Mesenchymal stem cell (in vitro differentiated cells and primary cell): ENCODE data around the gene BICC1.

ENCODE experiments used
- DNase-seq: peaks from one replicate; pipeline ENCODE4 v3.0.0-alpha.2; 2013
- H2AFZ ChIP-seq: one replicate; pipeline ENCODE4 v1.6.1; 2013; ENCODE audit warnings: low read depth, mild to moderate bottlenecking, control low read depth, inconsistent platforms, low read length, moderate library complexity
- H2AK5ac ChIP-seq: 2 replicates; pipeline ENCODE4 v1.6.1; 2013; ENCODE audit warnings: low read length, moderate library complexity, mild to moderate bottlenecking, inconsistent platforms; ENCODE audit not compliant: severe bottlenecking
- H2BK120ac ChIP-seq: one replicate; pipeline ENCODE4 v1.6.1; 2013; ENCODE audit warnings: low read depth, mild to moderate bottlenecking, inconsistent platforms, low read length, moderate library complexity
- H2BK12ac ChIP-seq, 2 experiments: one replicate each; pipeline ENCODE4 v1.6.1; 2013; ENCODE audit warnings: inconsistent platforms in 2 of 2, low read length in 2 of 2, mild to moderate bottlenecking in 2 of 2, moderate library complexity in 2 of 2, control low read depth in 1 of 2
- H2BK15ac ChIP-seq: one replicate; pipeline ENCODE4 v1.6.1; 2013; ENCODE audit warnings: mild to moderate bottlenecking, low read depth, inconsistent platforms; ENCODE audit not compliant: poor library complexity, severe bottlenecking
- H2BK5ac ChIP-seq: 2 replicates; pipeline ENCODE4 v1.6.1; 2013; ENCODE audit warnings: low read depth, mild to moderate bottlenecking, low read length, control low read depth, inconsistent platforms; ENCODE audit not compliant: poor library complexity, severe bottlenecking
- H3K14ac ChIP-seq, 2 experiments: one replicate each; pipeline ENCODE4 v1.6.1; 2013; ENCODE audit warnings: inconsistent platforms in 2 of 2, low read length in 2 of 2, control low read depth in 1 of 2, mild to moderate bottlenecking in 1 of 2, moderate library complexity in 1 of 2
- H3K18ac ChIP-seq, 2 experiments: one replicate each; pipeline ENCODE4 v1.6.1; 2013; ENCODE audit warnings: inconsistent platforms in 2 of 2, low read length in 2 of 2, control low read depth in 1 of 2, low read depth in 1 of 2, mild to moderate bottlenecking in 1 of 2
- H3K23ac ChIP-seq, 2 experiments: one replicate each; pipeline ENCODE4 v1.6.1; 2013; ENCODE audit warnings: inconsistent platforms in 2 of 2, low read length in 2 of 2, mild to moderate bottlenecking in 2 of 2, moderate library complexity in 2 of 2, control low read depth in 1 of 2
- H3K27ac ChIP-seq: 2 replicates; pipeline ENCODE4 v1.5.1; 2013; ENCODE audit warnings: mild to moderate bottlenecking, moderate library complexity, low read length, control low read depth, inconsistent platforms; ENCODE audit not compliant: poor library complexity, severe bottlenecking
- H3K27me3 ChIP-seq, 2 experiments: 2 replicates each; pipeline versions ENCODE4 v1.6.1 to v1.7.0; 2013; ENCODE audit warnings: low read length in 2 of 2, mild to moderate bottlenecking in 2 of 2, moderate library complexity in 2 of 2, control low read depth in 1 of 2, inconsistent platforms in 1 of 2; ENCODE audit not compliant: control insufficient read depth in 1 of 2, insufficient read depth in 1 of 2
- H3K36me3 ChIP-seq, 2 experiments: 2 replicates each; pipeline versions ENCODE4 v1.6.1 to v1.7.0; 2013; ENCODE audit warnings: low read length in 2 of 2, control low read depth in 1 of 2, inconsistent platforms in 1 of 2, low read depth in 1 of 2, mild to moderate bottlenecking in 1 of 2; ENCODE audit not compliant: insufficient read depth in 2 of 2, control insufficient read depth in 1 of 2
- H3K4ac ChIP-seq, 2 experiments: one replicate each; pipeline ENCODE4 v1.6.1; 2013; ENCODE audit warnings: inconsistent platforms in 2 of 2, low read length in 2 of 2, mild to moderate bottlenecking in 2 of 2, moderate library complexity in 2 of 2, control low read depth in 1 of 2, low read depth in 1 of 2
- H3K4me1 ChIP-seq: 2 replicates; pipeline ENCODE4 v1.6.1; 2013; ENCODE audit warnings: low read depth, low read length, control low read depth; ENCODE audit not compliant: control insufficient read depth, insufficient read depth
- H3K4me2 ChIP-seq: 2 replicates; pipeline ENCODE4 v1.6.1; 2013; ENCODE audit warnings: low read length, mild to moderate bottlenecking, inconsistent platforms; ENCODE audit not compliant: poor library complexity, severe bottlenecking
- H3K4me3 ChIP-seq, 2 experiments: 2 replicates each; pipeline versions ENCODE4 v1.5.1 to v1.7.0; 2013; ENCODE audit warnings: low read length in 2 of 2, mild to moderate bottlenecking in 2 of 2, control low read depth in 1 of 2, low read depth in 1 of 2; ENCODE audit not compliant: insufficient read depth in 1 of 2
- H3K79me1 ChIP-seq: replicated peaks from 2 replicates; pipeline ENCODE4 v1.6.1; 2013; ENCODE audit warnings: mild to moderate bottlenecking, control low read depth, low read length, inconsistent platforms; ENCODE audit not compliant: poor library complexity, severe bottlenecking
- H3K9ac ChIP-seq: 2 replicates; pipeline ENCODE4 v1.7.0; 2013; ENCODE audit warnings: mild to moderate bottlenecking, low read length, moderate library complexity
- H3K9me3 ChIP-seq: 2 replicates; pipeline ENCODE4 v1.7.0; 2013; ENCODE audit warnings: mild to moderate bottlenecking, low read length; ENCODE audit not compliant: control insufficient read depth
- H4K8ac ChIP-seq: one replicate; pipeline ENCODE4 v1.6.1; 2013; ENCODE audit warnings: inconsistent platforms, mild to moderate bottlenecking, low read length, moderate library complexity
- H4K91ac ChIP-seq: one replicate; pipeline ENCODE4 v1.6.1; 2013; ENCODE audit warnings: mild to moderate bottlenecking, low read length, inconsistent platforms
- WGBS: methylation state at CpG from one replicate; pipeline ENCODE4 v1.1.7; 2013; ENCODE audit warnings: mixed read lengths; 5-methylcytosine and 5-hydroxymethylcytosine counted together

BICC1 gene

GRCh38 chr10:58718596-58718995 is 205.9 kb downstream of the BICC1 start:
- Histone ChIP-seq H3K4me3 (no peak overlapping the region), H2BK5ac (no peak overlapping the region), H2AK5ac (no peak overlapping the region), H2BK12ac (no peak overlapping the region), H2BK120ac (no peak overlapping the region), H3K36me3 (peaks cover 0 to 17% of the 10 kb centered on the region in 2 experiments), H3K4me1 (peaks cover 3% of the 10 kb centered on the region), H3K9ac (no peak overlapping the region), H3K14ac (no peak overlapping the region), H3K27ac (no peak overlapping the region), H3K4me2 (no peak overlapping the region), H3K18ac (no peak overlapping the region), H3K4ac (no peak overlapping the region), H3K9me3 (no peaks in the 10 kb centered on the region), H3K23ac (no peak overlapping the region), H2AFZ (no peak overlapping the region), H3K27me3 (no peaks in the 10 kb centered on the region), H4K8ac (no peak overlapping the region), H2BK15ac (no peak overlapping the region), H3K79me1 (peaks cover 12% of the 10 kb centered on the region), H4K91ac (no peak overlapping the region)
- 67% methylated on average over 13 of the region's 13 CpGs for WGBS
- DNase-seq: no peak

DNA sequence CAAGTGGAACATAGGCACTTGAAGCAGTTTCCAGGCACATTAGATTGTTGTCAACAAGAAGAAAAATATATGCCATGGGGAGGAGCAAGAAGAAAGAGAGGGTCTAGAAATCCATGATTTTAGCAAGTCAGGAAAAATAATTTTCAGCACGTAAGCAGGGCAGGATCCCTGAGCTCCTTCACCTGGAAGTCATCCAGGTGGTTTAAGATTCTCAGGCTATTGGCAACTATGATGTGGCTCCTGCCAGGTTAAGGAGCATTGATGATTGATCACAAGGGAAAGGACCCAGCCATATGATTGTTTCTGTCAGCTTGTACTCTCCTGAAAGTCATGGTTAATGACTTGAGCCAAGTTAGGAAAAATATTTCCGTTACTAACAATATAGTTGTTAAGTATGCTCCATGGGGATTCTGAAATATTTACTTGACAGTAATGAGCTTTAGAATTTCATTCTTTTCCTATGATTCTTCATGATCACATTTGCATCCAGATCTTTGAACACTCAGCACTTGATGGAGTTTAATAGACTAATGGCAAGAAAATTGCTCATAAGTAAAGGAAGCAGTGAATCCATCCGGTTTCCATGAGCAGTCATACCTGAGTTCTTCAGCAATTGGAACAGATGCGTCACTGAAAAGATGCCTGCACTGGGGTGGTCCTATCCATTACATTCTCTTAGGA is 209.1 kb downstream of the BICC1 start:
- Histone ChIP-seq H3K36me3 (peaks cover 4 to 31% of the 10 kb centered on the region in 2 experiments), H3K4me1 (peaks cover 6% of the 10 kb centered on the region), H2BK120ac (no peak overlapping the region), H4K8ac (no peak overlapping the region), H3K18ac (no peak overlapping the region), H3K23ac (no peak overlapping the region), H3K27me3 (no peaks in the 10 kb centered on the region), H3K9ac (peak overlapping the region; percentile 48), H2AFZ (no peak overlapping the region), H3K4ac (no peak overlapping the region), H3K4me3 (no peak overlapping the region), H4K91ac (no peak overlapping the region), H2BK12ac (no peak overlapping the region), H3K14ac (no peak overlapping the region), H3K4me2 (no peak overlapping the region), H3K9me3 (no peaks in the 10 kb centered on the region), H2BK5ac (no peak overlapping the region), H2AK5ac (no peak overlapping the region), H3K79me1 (peaks cover 15% of the 10 kb centered on the region), H3K27ac (peak overlapping the region; percentile 7), H2BK15ac (no peak overlapping the region)
- 85% methylated on average over 3 of the region's 4 CpGs for WGBS
- no peak for DNase-seq

- Histone ChIP-seq H2BK15ac (no peak overlapping the region), H3K27me3 (no peaks in the 10 kb centered on the region), H3K36me3 (peaks cover 4 to 31% of the 10 kb centered on the region in 2 experiments), H4K91ac (no peak overlapping the region), H2AK5ac (no peak overlapping the region), H3K79me1 (peaks cover 13% of the 10 kb centered on the region), H2BK5ac (no peak overlapping the region), H3K4me3 (no peak overlapping the region), H3K14ac (no peak overlapping the region), H2BK120ac (no peak overlapping the region), H3K18ac (no peak overlapping the region), H3K27ac (no peak overlapping the region), H3K4me2 (no peak overlapping the region), H3K9ac (peak overlapping the region; percentile 13), H3K9me3 (no peaks in the 10 kb centered on the region), H4K8ac (no peak overlapping the region), H3K4ac (no peak overlapping the region), H2AFZ (no peak overlapping the region), H2BK12ac (no peak overlapping the region), H3K4me1 (peaks cover 6% of the 10 kb centered on the region), H3K23ac (no peak overlapping the region)
- no peak for DNase-seq
- WGBS: 72% methylated on average over 2 of the region's 2 CpGs
Measured at GRCh38 chr10:58723186-58723585, 210.5 kb downstream of the BICC1 start.

GRCh38 chr10:58723966-58724365 is 211.3 kb downstream of the BICC1 start:
- Histone ChIP-seq H3K23ac (no peak overlapping the region), H2AFZ (no peak overlapping the region), H2AK5ac (no peak overlapping the region), H3K27ac (no peak overlapping the region), H3K4me1 (peaks cover 6% of the 10 kb centered on the region), H3K36me3 (peaks cover 4 to 33% of the 10 kb centered on the region in 2 experiments), H3K18ac (no peak overlapping the region), H3K9ac (no peak overlapping the region), H3K4me3 (no peak overlapping the region), H3K9me3 (peaks cover 2% of the 10 kb centered on the region), H2BK12ac (no peak overlapping the region), H2BK5ac (no peak overlapping the region), H3K14ac (no peak overlapping the region), H3K4me2 (no peak overlapping the region), H4K91ac (no peak overlapping the region), H3K79me1 (peaks cover 13% of the 10 kb centered on the region), H3K4ac (no peak overlapping the region), H3K27me3 (no peaks in the 10 kb centered on the region), H4K8ac (no peak overlapping the region), H2BK15ac (no peak overlapping the region), H2BK120ac (no peak overlapping the region)
- DNase-seq: no peak
- no CpG with 5 or more reads among the region's 1 CpG for WGBS
